Activated naive CD8-positive, alpha-beta T cell treated with anti-CD3 and anti-CD28 coated beads for 36 hours (primary cell): ENCODE data around the gene TM6SF1. TPM values are rescaled to one million over a fixed set of nuclear protein-coding genes. Genes with fewer than 3 reads are reported as not detected.

ENCODE experiments used
- DNase-seq: peaks from one replicate; pipeline ENCODE4 v3.0.0; 2021
- H3K27ac Mint-ChIP-seq: one replicate; pipeline ENCODE4 v1.8.0; 2022; ENCODE audit warnings: mild to moderate bottlenecking, moderate library complexity, mixed read lengths
- H3K27me3 Mint-ChIP-seq: one replicate; pipeline ENCODE4 v1.8.0; 2022; ENCODE audit warnings: mild to moderate bottlenecking, mixed read lengths
- H3K36me3 Mint-ChIP-seq: one replicate; pipeline ENCODE4 v1.8.0; 2021; ENCODE audit warnings: mild to moderate bottlenecking, mixed read lengths
- H3K4me1 Mint-ChIP-seq: one replicate; pipeline ENCODE4 v1.8.0; 2021; ENCODE audit warnings: mixed read lengths
- H3K4me3 Mint-ChIP-seq: one replicate; pipeline ENCODE4 v1.8.0; 2022; ENCODE audit warnings: mild to moderate bottlenecking, moderate library complexity, mixed read lengths
- H3K9me3 Mint-ChIP-seq: one replicate; pipeline ENCODE4 v1.8.0; 2022; ENCODE audit warnings: mixed read lengths
- total RNA-seq, 2 experiments: library from RNA; stranded (reverse); gene quantifications; one replicate each; pipeline ENCODE4 v1.2.3, GENCODE V29; 2021

Gene TM6SF1
- total RNA-seq, 2 experiments from 2014 or later: 1.6 TPM

DNA sequence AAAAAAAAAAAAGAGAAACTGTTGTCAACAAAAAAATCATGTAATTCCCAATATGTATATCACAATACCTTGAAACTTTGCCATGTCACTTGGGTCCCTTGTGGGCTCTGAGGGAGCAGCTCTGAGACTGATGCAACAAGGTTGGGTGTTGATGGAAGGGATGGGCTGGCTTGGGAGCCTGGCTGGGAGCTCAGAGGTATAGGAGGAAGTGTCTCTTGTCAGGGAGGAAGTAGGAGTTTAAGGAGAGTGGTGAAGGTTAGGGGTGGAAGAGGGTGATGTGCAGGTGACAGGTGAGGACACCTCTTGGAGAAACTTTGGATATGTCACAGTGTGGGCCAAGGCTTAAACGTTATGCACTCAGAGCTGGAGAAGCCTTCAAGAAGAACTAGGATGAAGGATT, 2.0 kb upstream of the TM6SF1 start:
- H3K9me3 Mint-ChIP-seq: no peaks in the 10 kb centered on the region
- peaks cover 63% of the 10 kb centered on the region for H3K27me3 Mint-ChIP-seq
- DNase-seq: no peak
- H3K4me1 Mint-ChIP-seq: peaks cover 16% of the 10 kb centered on the region
- H3K4me3 Mint-ChIP-seq: no peak overlapping the region
- H3K27ac Mint-ChIP-seq: no peak overlapping the region
- H3K36me3 Mint-ChIP-seq: no peaks in the 10 kb centered on the region

GRCh38 chr15:83107841-83108181, 366 bp downstream of the TM6SF1 start:
- peaks cover 16% of the 10 kb centered on the region for H3K4me1 Mint-ChIP-seq
- peak overlapping the region; percentile 83 for H3K4me3 Mint-ChIP-seq
- peak overlapping the region; percentile 73 for H3K27ac Mint-ChIP-seq
- no peaks in the 10 kb centered on the region for H3K36me3 Mint-ChIP-seq
- H3K9me3 Mint-ChIP-seq: no peaks in the 10 kb centered on the region
- peaks cover 59% of the 10 kb centered on the region for H3K27me3 Mint-ChIP-seq
- DNase-seq: no peak

DNA sequence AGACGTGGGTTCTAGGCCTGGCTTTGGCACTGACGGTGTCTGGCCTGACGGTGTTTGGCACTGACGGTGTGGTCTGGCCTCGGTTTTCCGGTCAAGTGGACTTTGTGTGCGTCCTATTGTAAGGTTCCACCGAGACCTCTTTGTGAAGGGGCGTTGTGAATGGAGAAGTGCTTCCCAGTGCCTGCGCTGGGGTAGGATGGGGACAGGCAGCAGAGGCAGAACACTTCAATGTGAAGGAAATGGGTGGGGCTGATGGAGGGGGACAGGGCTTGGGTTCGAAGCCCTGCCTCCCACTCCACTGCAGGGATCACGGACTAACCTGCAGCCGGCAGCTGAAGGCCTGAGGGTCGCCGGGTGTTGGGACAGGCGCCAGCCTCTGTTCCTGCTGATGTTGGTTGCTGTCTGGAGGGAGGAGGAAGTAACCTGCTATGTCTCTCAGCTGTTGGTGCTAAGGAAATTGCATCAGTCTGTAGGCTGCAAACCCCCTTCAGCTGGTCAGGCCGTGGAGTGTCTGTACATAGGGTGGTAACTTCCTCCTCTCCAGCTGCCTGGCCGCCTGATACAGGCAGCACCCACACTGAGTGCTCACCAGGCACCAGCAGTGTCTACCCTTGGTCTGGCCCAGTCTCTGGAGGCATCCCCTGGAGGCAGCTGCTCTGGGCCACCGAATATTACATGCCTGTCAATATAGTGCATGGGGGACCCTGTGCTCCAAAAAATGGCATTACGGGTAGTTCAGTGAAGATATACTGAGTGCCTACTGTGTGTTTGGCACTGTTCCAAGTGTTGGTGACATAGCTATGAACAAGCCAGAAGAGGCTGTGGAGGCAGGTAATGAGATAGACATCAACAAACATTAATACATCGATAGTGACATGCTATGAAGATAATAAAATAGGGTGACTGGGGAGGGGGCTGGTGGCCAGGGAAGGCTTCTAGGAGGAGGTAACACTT, 1.1 kb downstream of the TM6SF1 start:
- DNase-seq: peak; percentile 26
- H3K4me3 Mint-ChIP-seq: peak overlapping the region; percentile 83
- H3K36me3 Mint-ChIP-seq: no peaks in the 10 kb centered on the region
- peaks cover 16% of the 10 kb centered on the region for H3K4me1 Mint-ChIP-seq
- no peaks in the 10 kb centered on the region for H3K9me3 Mint-ChIP-seq
- peaks cover 59% of the 10 kb centered on the region for H3K27me3 Mint-ChIP-seq
- H3K27ac Mint-ChIP-seq: peak overlapping the region; percentile 73

- peaks cover 49% of the 10 kb centered on the region for H3K27me3 Mint-ChIP-seq
- no peaks in the 10 kb centered on the region for H3K9me3 Mint-ChIP-seq
- no peaks in the 10 kb centered on the region for H3K36me3 Mint-ChIP-seq
Measured at GRCh38 chr15:83109532-83109931, 2.1 kb downstream of the TM6SF1 start.

GRCh38 chr15:83110381-83110780, 2.9 kb downstream of the TM6SF1 start:
- H3K27ac Mint-ChIP-seq: no peak overlapping the region
- H3K4me1 Mint-ChIP-seq: peaks cover 16% of the 10 kb centered on the region
- no peak overlapping the region for H3K4me3 Mint-ChIP-seq
- no peaks in the 10 kb centered on the region for H3K9me3 Mint-ChIP-seq
- no peaks in the 10 kb centered on the region for H3K36me3 Mint-ChIP-seq
- no peak for DNase-seq
- H3K27me3 Mint-ChIP-seq: peaks cover 43% of the 10 kb centered on the region

More at GRCh38 chr15:83109532-83109931, 2.1 kb downstream of the TM6SF1 start:
- peaks cover 16% of the 10 kb centered on the region for H3K4me1 Mint-ChIP-seq
- H3K27ac Mint-ChIP-seq: no peak overlapping the region
- no peak for DNase-seq
- no peak overlapping the region for H3K4me3 Mint-ChIP-seq

GRCh38 chr15:83111149-83111548, 3.7 kb downstream of the TM6SF1 start:
- Mint-ChIP-seq H3K4me1 (peaks cover 16% of the 10 kb centered on the region), H3K36me3 (no peaks in the 10 kb centered on the region), H3K4me3 (no peak overlapping the region), H3K27me3 (peaks cover 37% of the 10 kb centered on the region), H3K9me3 (no peaks in the 10 kb centered on the region), H3K27ac (no peak overlapping the region)
- no peak for DNase-seq

- Mint-ChIP-seq H3K4me1 (peaks cover 11% of the 10 kb centered on the region), H3K4me3 (no peak overlapping the region), H3K27me3 (peaks cover 31% of the 10 kb centered on the region), H3K27ac (no peak overlapping the region), H3K9me3 (no peaks in the 10 kb centered on the region), H3K36me3 (no peaks in the 10 kb centered on the region)
- DNase-seq: no peak
Measured at GRCh38 chr15:83112233-83112955, 4.9 kb downstream of the TM6SF1 start.

DNA sequence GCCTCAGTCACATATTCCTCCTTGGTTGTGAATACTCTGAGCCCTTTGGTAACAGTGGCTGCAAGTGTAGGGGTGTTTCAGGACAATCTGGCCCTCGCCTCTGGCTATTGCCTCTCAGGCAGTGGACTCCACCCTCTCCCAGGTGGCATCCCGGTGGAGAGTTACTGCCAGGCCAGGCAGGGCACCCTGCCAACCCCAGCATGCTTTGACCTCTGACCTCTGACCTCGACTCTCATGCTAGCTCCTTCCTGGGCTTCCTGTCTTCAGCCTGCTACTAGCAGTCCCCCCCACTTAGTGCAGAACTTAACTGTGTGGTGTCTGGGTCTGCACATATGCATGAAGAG, 5.5 kb downstream of the TM6SF1 start:
- no peak overlapping the region for H3K4me3 Mint-ChIP-seq
- H3K9me3 Mint-ChIP-seq: no peaks in the 10 kb centered on the region
- peaks cover 11% of the 10 kb centered on the region for H3K4me1 Mint-ChIP-seq
- H3K36me3 Mint-ChIP-seq: no peaks in the 10 kb centered on the region
- H3K27ac Mint-ChIP-seq: no peak overlapping the region
- H3K27me3 Mint-ChIP-seq: peaks cover 31% of the 10 kb centered on the region
- DNase-seq: no peak

- Mint-ChIP-seq H3K9me3 (no peaks in the 10 kb centered on the region), H3K36me3 (no peaks in the 10 kb centered on the region), H3K4me1 (peaks cover 1% of the 10 kb centered on the region), H3K27me3 (peaks cover 21% of the 10 kb centered on the region), H3K4me3 (no peak overlapping the region), H3K27ac (no peak overlapping the region)
- DNase-seq: no peak
Measured at GRCh38 chr15:83113881-83114674, 6.6 kb downstream of the TM6SF1 start.

GRCh38 chr15:83114856-83115255, 7.4 kb downstream of the TM6SF1 start:
- Mint-ChIP-seq H3K4me3 (no peak overlapping the region), H3K4me1 (no peaks in the 10 kb centered on the region), H3K27ac (no peak overlapping the region), H3K36me3 (no peaks in the 10 kb centered on the region), H3K9me3 (no peaks in the 10 kb centered on the region), H3K27me3 (peaks cover 13% of the 10 kb centered on the region)
- DNase-seq: no peak

GRCh38 chr15:83115410-83115809, 8.0 kb downstream of the TM6SF1 start:
- H3K36me3 Mint-ChIP-seq: no peaks in the 10 kb centered on the region
- no peak overlapping the region for H3K27ac Mint-ChIP-seq
- H3K4me3 Mint-ChIP-seq: no peak overlapping the region
- H3K4me1 Mint-ChIP-seq: no peaks in the 10 kb centered on the region
- no peaks in the 10 kb centered on the region for H3K9me3 Mint-ChIP-seq
- peaks cover 8% of the 10 kb centered on the region for H3K27me3 Mint-ChIP-seq
- no peak for DNase-seq

DNA sequence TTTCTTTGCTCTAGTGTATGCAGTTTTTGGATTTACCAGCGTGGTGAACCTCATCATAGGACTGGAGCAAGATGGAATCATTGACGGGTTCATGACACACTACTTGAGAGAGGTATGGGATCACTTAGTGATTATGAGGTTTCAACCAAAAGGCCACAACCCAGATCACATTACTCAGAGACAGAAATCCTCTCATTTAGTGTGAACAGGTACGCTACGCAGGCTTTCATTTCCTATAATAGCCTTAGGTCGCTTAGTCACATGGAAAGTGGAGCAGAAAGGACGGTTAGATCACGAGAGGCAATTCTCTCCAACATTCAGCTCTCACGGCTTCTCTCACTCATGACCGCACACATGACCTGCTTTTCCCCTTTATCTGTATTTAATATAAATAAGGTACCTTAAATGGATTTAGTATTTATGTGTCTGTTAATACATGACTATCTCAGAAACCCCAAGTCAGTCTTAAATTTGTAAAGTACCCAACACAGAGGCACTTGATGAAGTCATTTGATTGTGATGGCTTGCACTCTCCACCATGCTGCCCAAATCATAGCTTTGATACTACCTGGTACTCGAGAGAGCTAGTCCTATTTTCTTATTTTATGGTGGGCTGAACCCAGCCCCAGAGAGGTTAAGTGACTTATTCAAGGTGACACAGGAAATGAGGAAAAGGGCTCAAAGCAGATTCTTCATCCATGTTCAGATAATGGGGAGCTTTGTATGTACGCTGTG, 8.6 kb downstream of the TM6SF1 start:
- Mint-ChIP-seq H3K9me3 (no peaks in the 10 kb centered on the region), H3K27ac (no peak overlapping the region)
- DNase-seq: no peak

GRCh38 chr15:83118291-83118827, 10.9 kb downstream of the TM6SF1 start:
- Mint-ChIP-seq H3K9me3 (no peaks in the 10 kb centered on the region), H3K4me1 (no peaks in the 10 kb centered on the region), H3K27ac (no peak overlapping the region), H3K36me3 (no peaks in the 10 kb centered on the region), H3K27me3 (no peaks in the 10 kb centered on the region), H3K4me3 (no peak overlapping the region)
- no peak for DNase-seq

More for the DNA sequence above, 8.6 kb downstream of the TM6SF1 start:
- no peaks in the 10 kb centered on the region for H3K36me3 Mint-ChIP-seq
- no peaks in the 10 kb centered on the region for H3K4me1 Mint-ChIP-seq
- peaks cover 6% of the 10 kb centered on the region for H3K27me3 Mint-ChIP-seq
- no peak overlapping the region for H3K4me3 Mint-ChIP-seq

DNA sequence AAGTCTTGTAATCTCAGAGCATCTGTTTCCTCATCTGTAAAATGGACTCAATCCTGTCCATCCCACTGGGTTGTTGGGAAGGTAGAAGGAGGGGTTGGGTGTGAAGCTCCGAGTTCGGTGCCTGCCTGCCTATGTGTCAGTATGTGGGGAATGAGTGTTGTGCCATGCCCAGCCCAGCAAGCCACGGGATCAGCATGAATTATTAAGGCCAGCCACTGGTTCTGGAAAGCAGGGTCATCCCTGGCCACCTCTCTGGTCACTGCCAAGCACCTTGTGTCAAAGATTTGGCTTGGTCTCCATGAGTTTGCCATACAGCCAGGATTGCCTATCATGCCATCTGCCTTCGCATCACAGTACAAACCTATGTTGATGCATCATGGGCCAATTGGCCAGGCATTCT, 11.5 kb downstream of the TM6SF1 start:
- DNase-seq: no peak
- Mint-ChIP-seq H3K27ac (no peak overlapping the region), H3K36me3 (no peaks in the 10 kb centered on the region), H3K4me1 (no peaks in the 10 kb centered on the region), H3K9me3 (no peaks in the 10 kb centered on the region), H3K4me3 (no peak overlapping the region), H3K27me3 (no peaks in the 10 kb centered on the region)
